Measurements from ENCODE around the gene RELA.

DNA sequence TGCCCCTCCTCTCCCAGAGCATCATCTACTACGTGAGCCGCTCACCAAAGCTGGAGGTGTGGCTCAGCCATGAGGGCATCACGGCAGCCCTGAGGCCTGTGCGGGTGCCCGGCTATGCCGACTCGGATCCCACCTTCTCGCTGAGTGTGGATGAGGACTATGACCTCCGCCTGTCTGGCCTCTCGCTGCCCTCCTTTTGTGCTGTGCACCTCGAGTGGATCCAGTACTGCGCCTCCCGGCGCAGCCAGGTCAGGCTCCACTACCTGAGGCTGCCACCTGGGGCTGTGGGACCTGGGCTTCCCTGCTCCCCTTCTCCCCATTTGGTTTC, 28.6 kb downstream of the RELA start:
- TF ChIP-seq, protein P1, sequence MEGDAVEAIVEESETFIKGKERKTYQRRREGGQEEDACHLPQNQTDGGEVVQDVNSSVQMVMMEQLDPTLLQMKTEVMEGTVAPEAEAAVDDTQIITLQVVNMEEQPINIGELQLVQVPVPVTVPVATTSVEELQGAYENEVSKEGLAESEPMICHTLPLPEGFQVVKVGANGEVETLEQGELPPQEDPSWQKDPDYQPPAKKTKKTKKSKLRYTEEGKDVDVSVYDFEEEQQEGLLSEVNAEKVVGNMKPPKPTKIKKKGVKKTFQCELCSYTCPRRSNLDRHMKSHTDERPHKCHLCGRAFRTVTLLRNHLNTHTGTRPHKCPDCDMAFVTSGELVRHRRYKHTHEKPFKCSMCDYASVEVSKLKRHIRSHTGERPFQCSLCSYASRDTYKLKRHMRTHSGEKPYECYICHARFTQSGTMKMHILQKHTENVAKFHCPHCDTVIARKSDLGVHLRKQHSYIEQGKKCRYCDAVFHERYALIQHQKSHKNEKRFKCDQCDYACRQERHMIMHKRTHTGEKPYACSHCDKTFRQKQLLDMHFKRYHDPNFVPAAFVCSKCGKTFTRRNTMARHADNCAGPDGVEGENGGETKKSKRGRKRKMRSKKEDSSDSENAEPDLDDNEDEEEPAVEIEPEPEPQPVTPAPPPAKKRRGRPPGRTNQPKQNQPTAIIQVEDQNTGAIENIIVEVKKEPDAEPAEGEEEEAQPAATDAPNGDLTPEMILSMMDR (IDR thresholded peaks at IDR 0.05; ENCODE audit: insufficient read depth, low read depth, low read length) = no peak
- TF ChIP-seq EZH2 (IDR thresholded peaks at IDR 0.05; ENCODE audit: insufficient read depth, low read length) = no peak
